NCI-H1048 (cell line): ENCODE measurements around the gene OXSR1.
"Not testable (repeated sequence)": the region's sequence is repeated elsewhere in the genome, so short reads cannot be mapped to it uniquely, and the experiment has no call there.

Source experiments
- DNase-seq: peaks from one replicate; lab custom pipeline; 2025; lab: John Stamatoyannopoulos, UW

The OXSR1 gene

GRCh38 chr3:38274864-38275649 is 109.7 kb downstream of the OXSR1 start:
- DNase-seq = no peak

DNA sequence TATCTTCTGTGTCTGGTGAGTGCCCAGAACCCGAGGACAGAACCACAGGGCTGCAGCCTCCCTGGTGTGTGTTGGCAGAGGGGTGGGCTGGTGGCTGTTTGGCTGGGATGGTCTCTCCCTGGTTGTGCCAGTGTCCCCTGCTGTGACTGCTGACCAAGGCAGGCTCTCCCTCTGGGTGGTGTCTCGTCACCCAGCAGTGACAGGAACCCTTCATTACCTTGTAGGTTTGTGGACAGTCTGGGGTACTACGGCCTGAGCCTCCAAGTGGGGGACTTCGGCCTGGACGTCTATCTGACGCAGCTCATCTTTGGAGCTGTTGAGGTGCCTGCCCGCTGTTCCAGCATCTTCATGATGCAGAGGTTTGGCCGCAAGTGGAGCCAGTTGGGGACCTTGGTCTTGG is 110.3 kb downstream of the OXSR1 start:
- DNase-seq = no peak

- DNase-seq = no peak
Observed at GRCh38 chr3:38276081-38276916, 111.0 kb downstream of the OXSR1 start.

GRCh38 chr3:38276917-38277630 is 111.7 kb downstream of the OXSR1 start:
- DNase-seq = no peak

- DNase-seq = no peak
Observed at GRCh38 chr3:38278841-38279240, 113.5 kb downstream of the OXSR1 start.

GRCh38 chr3:38281895-38282686 is 116.8 kb downstream of the OXSR1 start, which contains the start of gene SLC22A14:
TSS of gene SLC22A14 (plus strand) at chr3:38282294. CDS start at chr3:38306027, 23,733 bp downstream.
- no peak for DNase-seq

- DNase-seq = no peak
Observed at GRCh38 chr3:38283810-38284755, 118.7 kb downstream of the OXSR1 start.

DNA sequence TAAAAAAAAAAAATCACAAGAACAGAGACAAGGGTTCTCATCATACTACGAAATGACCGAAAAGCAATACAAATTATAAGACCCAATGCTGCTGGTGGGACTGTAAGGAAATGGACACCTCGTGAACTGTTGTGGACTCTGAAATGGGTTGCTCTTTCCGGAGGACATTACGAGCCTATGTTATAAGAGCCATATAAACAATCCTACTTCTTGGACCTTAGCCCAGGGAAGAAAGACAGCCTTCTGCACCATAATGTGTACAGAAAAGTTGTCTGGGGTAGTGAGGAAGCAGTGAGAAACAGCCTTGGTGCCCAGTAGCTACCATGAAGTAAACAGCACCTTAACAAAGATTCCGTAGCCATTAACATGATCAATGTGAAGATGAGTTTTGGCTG is 119.4 kb downstream of the OXSR1 start:
- no peak for DNase-seq

DNA sequence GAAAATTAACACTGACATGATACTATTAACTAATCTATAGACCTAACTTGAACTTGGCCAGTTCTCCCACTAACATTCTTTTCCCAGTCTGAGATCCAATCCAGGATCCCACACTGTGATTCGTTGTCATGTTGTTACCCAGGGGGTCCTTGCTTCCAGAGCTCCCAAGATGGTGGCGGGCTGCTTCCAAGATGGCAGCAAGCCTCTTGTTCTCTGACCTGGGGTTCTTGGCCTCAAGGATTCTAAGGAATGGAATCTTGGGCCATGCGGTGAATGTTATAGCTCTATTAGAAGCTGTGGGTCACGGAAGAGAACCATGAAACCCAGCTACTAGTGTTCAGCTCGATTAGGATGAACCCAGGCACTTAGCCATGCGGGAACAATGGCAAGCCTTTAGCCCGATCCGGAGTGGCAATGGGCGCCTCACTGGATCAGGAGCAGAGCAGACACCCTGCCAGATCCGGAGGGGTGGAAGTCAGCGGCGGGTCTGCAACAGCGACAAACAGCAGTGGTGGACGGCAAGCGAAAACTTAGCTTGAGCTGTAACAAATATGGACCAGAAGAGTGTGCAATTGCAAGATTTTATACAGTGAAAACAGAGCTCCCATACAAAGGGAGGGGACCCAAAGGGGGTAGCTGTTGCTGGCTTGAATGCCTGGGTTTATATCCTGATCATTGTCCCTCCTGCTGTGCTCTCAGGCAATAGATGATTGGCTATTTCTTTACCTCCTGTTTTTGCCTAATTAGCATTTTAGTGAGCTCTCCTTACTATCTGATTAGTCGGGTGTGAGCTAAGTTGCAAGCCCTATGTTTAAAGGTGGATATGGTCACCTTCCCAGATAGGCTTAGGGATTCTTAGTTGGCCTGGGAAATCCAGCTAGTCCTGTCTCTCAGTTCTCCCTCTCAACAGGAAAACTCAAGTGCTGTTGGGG is 124.2 kb downstream of the OXSR1 start:
- DNase-seq = not testable (repeated sequence)

DNA sequence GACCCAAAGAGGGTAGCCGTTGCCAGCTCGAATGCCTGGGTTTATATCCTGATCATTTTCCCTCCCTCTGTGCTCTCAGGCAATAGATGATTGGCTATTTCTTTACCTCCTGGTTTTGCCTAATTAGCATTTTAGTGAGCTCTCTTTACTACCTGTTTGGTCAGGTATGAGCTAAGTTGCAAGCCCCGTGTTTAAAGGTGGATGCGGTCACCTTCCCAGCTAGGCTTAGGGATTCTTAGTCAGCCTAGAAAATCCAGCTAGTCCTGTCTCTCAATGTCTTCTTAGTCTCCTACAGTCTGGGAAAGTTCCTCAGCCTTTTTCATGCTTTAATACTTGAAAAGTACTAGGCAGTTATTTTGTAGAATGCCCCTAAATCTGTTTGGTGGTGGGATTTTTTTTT is 131.7 kb downstream of the OXSR1 start:
- not testable (repeated sequence) for DNase-seq

DNA sequence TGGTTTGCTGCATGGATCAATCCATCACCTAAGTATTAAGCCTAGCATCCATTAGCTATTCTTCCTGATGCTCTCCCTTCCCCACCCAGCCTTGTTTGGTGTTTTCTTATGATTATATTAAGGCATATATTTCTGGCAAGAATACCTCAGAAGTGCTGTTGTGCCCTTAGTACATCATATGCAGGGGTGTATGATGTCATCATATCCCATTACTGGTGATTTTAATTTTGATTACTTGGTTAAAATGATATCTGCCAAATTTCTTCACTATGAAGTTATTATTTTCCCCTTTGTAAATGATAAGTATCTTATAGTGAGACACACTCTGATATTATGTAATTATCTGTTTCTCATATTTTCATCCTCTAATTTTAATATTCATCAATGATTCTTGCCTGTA is 132.2 kb downstream of the OXSR1 start:
- DNase-seq = no peak

DNA sequence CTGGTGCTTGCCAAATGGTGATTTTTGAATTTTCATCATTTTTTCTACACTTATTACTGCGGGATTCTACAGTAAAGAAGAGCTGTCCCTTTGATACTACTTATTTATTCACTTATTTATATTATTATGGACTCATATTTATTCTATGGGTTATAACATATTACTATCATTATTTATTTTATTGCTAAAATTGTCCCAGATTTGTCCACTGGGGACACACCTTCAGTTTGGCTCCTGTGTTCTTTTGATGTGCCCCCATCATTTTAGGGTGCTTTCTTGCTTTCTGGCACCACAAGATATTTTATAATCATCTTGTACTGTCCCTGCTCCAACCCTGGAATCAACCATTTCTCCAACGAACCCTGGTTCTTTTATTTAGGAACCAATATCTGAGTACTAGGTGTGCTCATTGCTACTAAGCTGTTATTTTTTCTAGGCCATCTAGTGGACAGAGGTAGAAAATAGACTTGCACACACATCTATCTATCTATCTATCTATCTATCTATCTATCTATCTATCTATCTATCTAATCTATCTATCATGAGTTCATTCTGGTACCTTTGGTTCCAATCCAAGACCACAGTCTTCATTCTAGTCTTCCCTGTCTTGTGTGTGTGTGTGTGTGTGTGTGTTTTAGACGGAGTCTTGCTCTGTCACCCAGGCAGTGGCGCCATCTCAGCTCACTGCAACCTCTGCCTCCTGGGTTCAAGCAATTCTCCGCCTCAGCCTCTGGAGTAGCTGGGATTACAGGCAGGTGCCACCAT is 132.8 kb downstream of the OXSR1 start:
- DNase-seq = no peak
